NCI-H345 (cell line): ENCODE results near the gene GIMAP1.

Experiments used
- DNase-seq: peaks from one replicate; lab custom pipeline; 2025; lab: John Stamatoyannopoulos, UW

GIMAP1 gene

GRCh38 chr7:150722431-150722931 is 6.1 kb downstream of the GIMAP1 start:
- DNase-seq = no peak

GRCh38 chr7:150723467-150723866 is 7.1 kb downstream of the GIMAP1 start:
- no peak for DNase-seq

- no peak for DNase-seq
Observed at GRCh38 chr7:150727381-150727780, 11.0 kb downstream of the GIMAP1 start.

GRCh38 chr7:150728011-150728410 is 11.6 kb downstream of the GIMAP1 start:
- DNase-seq = no peak

GRCh38 chr7:150728609-150729008 is 12.2 kb downstream of the GIMAP1 start:
- no peak for DNase-seq

GRCh38 chr7:150731916-150732315 is 15.5 kb downstream of the GIMAP1 start:
- no peak for DNase-seq

GRCh38 chr7:150732786-150733481 is 16.5 kb downstream of the GIMAP1 start:
- DNase-seq = no peak

GRCh38 chr7:150733482-150734095 is 17.2 kb downstream of the GIMAP1 start:
- DNase-seq = no peak

- no peak for DNase-seq
Observed at GRCh38 chr7:150734254-150734653, 17.8 kb downstream of the GIMAP1 start.

GRCh38 chr7:150735596-150736358 is 19.4 kb downstream of the GIMAP1 start:
- DNase-seq = peak; percentile 95

- DNase-seq = no peak
Observed at GRCh38 chr7:150736864-150737263, 20.5 kb downstream of the GIMAP1 start.

- no peak for DNase-seq
Observed at GRCh38 chr7:150737265-150738055, 21.0 kb downstream of the GIMAP1 start, which contains the start of gene GIMAP5. Gene GIMAP5 (plus strand): TSS chr7:150737418. CDS start chr7:150740885, 3,467 bp downstream.

- DNase-seq = no peak
Observed at GRCh38 chr7:150738092-150738491, 21.7 kb downstream of the GIMAP1 start.

- DNase-seq = no peak
Observed at GRCh38 chr7:150738591-150739001, 22.2 kb downstream of the GIMAP1 start.

- peak; percentile 42 for DNase-seq
Observed at GRCh38 chr7:150739033-150739432, 22.6 kb downstream of the GIMAP1 start.

- DNase-seq = no peak
Observed at GRCh38 chr7:150740053-150740452, 23.6 kb downstream of the GIMAP1 start.

- no peak for DNase-seq
Observed at GRCh38 chr7:150742286-150742968, 26.0 kb downstream of the GIMAP1 start.

- no peak for DNase-seq
Observed at GRCh38 chr7:150744041-150744656, 27.7 kb downstream of the GIMAP1 start.

- DNase-seq = no peak
Observed at GRCh38 chr7:150745086-150745485, 28.7 kb downstream of the GIMAP1 start.

GRCh38 chr7:150745876-150746275 is 29.5 kb downstream of the GIMAP1 start:
- DNase-seq = no peak

- no peak for DNase-seq
Observed at GRCh38 chr7:150746921-150747320, 30.5 kb downstream of the GIMAP1 start.
